GM12801 (cell line): Measurements from ENCODE around the gene CYYR1.

Experiments
- TF ChIP-seq, protein P1 (sequence below): IDR thresholded peaks from one replicate; pipeline ENCODE4 v1.5.1; 2011; ENCODE audit warnings: control low read depth; ENCODE audit not compliant: insufficient read length; ENCODE audit errors: extremely low read depth

CYYR1 gene

DNA sequence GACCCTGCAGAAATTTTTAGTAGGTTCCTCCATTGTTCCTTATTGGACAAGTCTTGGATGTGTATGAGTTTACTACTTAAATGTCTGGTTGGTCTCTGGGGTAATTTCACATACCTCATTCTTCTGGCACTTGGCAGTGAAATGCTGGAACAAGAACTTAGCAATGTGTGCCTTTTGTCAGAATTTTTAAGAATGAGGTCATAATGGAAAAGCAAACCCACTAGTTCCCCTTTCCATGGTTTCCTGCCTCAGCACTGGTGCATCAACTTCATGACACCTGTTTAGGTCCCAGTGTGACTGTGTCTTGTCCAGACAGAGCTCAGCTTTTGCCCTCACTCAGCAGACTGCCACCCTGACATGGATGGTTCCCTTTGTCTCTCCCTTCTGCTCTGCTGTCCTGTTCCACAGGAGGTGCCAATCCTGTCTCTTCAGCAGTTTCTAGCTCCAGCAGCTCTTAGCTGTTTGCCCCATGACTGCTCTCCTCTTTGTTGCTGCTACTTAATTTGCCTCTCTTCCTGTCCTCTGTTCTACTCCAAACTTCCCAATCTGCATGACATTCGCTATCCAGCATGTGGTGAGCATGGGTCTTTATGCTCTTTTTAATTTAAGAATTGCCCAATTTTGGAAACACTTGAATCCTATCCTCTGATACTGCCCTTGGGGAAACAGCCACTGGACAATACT is 135.6 kb downstream of the CYYR1 start:
- TF ChIP-seq, protein P1, sequence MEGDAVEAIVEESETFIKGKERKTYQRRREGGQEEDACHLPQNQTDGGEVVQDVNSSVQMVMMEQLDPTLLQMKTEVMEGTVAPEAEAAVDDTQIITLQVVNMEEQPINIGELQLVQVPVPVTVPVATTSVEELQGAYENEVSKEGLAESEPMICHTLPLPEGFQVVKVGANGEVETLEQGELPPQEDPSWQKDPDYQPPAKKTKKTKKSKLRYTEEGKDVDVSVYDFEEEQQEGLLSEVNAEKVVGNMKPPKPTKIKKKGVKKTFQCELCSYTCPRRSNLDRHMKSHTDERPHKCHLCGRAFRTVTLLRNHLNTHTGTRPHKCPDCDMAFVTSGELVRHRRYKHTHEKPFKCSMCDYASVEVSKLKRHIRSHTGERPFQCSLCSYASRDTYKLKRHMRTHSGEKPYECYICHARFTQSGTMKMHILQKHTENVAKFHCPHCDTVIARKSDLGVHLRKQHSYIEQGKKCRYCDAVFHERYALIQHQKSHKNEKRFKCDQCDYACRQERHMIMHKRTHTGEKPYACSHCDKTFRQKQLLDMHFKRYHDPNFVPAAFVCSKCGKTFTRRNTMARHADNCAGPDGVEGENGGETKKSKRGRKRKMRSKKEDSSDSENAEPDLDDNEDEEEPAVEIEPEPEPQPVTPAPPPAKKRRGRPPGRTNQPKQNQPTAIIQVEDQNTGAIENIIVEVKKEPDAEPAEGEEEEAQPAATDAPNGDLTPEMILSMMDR: no peak

DNA sequence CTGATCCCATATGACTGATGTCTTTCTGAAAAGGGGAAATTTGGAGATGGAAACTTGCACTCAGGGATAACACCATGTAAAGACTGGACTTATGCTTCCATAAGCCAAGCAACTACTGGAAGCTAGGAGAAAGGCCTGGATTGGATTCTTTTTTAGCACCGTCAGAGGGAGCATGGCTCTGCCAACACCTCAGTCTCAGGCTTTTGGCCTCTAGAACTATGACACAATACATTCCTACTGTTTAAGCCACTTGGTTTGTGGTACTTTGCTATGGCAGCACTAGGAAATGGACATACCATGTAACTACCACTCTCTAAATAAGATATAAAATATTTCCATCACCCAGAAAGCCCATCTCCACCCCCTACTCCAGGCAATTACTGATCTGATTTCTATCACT is 139.7 kb downstream of the CYYR1 start:
- TF ChIP-seq, protein P1: no peak

DNA sequence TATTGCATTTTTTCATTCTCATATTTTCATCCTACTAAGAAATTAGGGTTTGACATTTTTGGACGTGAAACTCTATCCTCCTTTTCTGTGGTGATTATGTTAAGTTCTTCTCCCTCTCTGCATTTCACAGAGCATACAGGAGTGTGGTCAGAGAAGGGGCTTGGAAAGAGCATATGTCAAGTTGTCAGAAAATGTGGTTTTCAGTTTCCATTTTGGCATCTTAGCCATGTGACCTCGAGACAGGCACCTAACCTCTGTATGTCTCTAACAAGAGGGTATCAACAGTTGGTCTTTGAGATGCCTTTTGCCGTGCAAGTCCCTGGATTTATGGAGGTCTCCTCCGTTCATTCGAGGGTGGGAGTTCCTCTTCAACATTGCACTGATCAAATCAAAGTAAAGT is 140.7 kb downstream of the CYYR1 start:
- TF ChIP-seq, protein P1: no peak

DNA sequence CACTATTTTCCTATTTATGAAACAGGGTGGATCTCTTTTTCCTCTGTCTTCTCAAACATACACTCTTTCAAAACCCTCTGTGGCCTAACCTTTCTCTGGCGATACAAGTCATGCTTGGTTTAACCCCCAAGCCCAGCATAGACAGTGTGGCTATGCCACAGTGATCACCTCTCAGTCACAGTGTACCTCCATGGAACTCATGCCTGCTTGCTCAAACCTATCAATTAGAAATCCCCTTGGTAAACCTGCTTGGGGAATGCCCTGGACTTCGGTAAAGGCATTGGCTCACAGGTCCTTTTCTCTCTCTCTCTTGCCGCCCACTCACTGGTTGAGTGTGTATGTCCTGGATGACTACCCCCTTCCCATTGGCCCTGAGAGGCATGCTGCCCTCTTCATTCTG is 147.5 kb downstream of the CYYR1 start:
- TF ChIP-seq, protein P1: no peak

DNA sequence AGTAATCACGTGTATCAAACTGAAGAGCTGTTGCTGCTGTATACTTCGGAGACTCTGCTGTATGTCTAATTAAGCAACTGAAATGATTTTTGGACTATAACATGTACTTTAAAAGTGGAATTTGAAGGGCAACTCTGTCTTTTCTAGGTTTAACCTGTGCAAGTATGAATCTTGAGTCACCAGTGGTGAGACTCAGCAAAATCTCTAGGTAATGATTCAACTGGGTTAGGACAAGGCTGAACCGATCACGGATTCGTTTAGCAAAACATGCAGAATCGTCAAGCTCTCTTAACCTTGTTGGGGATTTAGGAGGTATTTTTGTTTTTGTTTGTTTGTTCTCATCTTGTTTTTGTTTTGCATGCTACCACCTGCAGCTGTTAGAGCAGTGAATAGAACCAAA is 149.6 kb downstream of the CYYR1 start:
- TF ChIP-seq, protein P1: no peak

DNA sequence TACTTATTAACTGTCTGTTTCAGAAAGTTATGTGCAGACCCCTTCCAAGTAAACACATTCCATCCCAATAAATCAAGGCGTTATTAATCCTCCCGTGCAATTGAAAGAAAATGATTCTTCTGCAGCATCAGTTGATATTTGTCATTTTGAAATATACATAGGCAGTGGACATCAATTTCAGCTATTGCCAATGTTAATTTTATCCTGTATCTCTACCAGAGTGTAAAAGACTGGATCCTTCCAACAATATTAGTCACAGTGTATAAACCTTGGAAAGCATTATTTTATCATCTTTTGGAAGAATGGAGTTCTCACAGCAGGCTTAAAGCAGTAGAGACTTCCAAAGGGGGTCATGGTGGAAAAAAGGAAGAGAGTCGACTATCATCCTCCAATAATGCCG is 150.4 kb downstream of the CYYR1 start:
- TF ChIP-seq, protein P1: no peak

DNA sequence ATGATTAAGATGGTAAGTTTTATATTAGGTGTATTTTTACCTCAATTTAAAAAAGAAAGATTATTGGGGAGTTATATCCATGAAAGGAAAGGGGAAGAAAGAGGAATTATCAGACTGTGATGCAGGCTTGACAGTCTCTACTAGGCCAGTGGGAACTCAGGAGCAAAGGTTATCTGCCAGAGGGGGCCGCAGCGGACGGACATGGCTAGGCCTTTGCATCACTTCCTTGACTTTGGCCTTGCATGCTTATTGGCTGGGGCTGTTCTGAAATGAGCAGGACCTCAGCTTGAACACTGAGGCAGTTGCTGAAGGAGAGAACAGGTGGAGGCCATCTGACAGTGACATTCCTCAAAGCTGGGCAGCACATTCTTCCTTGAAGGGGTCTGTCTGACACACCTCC is 150.9 kb downstream of the CYYR1 start:
- TF ChIP-seq, protein P1: no peak
